Epithelial cell of proximal tubule (primary cell): ENCODE measurements around the gene TANGO6. TPM values are rescaled to one million over a fixed set of nuclear protein-coding genes. Genes with fewer than 3 reads are reported as not detected.

Experiments
- DNase-seq: peaks from one replicate; pipeline ENCODE4 v3.0.0-alpha.2; 2011; ENCODE audit warnings: low read depth
- H3K4me3 ChIP-seq: 2 replicates; pipeline ENCODE4 v1.5.1; 2011; ENCODE audit warnings: low read depth, mild to moderate bottlenecking, low read length
- total RNA-seq: library from RNA; depleted of rRNA; stranded (reverse); fragments of >200 nt; gene quantifications from 2 replicates; pipeline ENCODE4 v1.2.3, GENCODE V29; 2015
- TF ChIP-seq, protein P1 (sequence below): conservative IDR thresholded peaks from 2 replicates; pipeline ENCODE4 v1.5.1; 2012; ENCODE audit warnings: low read depth, mild to moderate bottlenecking, low read length

The TANGO6 gene
- total RNA-seq, 1 donor from 2014 or later: 20.0 TPM

DNA sequence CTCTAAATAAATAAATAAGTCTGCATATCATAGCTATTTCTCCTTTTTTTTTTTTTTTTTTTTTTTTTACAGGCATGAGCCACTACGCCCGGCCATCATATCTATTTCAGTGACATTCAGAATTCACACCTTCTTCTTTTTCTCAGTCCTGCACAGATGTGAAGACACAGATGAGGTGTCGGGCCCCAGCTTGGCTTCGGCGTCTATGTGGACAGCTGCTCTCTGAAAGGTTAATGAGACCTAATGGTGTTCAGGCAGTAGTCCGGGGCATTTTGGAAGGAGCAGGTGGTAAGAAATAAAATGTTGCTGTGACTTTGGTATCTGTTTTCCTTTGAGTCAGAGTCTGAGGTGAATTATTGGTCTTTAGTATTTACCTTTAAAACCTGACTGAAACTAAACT lies 23.6 kb downstream of the TANGO6 start:
- TF ChIP-seq, protein P1, sequence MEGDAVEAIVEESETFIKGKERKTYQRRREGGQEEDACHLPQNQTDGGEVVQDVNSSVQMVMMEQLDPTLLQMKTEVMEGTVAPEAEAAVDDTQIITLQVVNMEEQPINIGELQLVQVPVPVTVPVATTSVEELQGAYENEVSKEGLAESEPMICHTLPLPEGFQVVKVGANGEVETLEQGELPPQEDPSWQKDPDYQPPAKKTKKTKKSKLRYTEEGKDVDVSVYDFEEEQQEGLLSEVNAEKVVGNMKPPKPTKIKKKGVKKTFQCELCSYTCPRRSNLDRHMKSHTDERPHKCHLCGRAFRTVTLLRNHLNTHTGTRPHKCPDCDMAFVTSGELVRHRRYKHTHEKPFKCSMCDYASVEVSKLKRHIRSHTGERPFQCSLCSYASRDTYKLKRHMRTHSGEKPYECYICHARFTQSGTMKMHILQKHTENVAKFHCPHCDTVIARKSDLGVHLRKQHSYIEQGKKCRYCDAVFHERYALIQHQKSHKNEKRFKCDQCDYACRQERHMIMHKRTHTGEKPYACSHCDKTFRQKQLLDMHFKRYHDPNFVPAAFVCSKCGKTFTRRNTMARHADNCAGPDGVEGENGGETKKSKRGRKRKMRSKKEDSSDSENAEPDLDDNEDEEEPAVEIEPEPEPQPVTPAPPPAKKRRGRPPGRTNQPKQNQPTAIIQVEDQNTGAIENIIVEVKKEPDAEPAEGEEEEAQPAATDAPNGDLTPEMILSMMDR: no peak
- DNase-seq: no peak
- no peak overlapping the region for H3K4me3 ChIP-seq

DNA sequence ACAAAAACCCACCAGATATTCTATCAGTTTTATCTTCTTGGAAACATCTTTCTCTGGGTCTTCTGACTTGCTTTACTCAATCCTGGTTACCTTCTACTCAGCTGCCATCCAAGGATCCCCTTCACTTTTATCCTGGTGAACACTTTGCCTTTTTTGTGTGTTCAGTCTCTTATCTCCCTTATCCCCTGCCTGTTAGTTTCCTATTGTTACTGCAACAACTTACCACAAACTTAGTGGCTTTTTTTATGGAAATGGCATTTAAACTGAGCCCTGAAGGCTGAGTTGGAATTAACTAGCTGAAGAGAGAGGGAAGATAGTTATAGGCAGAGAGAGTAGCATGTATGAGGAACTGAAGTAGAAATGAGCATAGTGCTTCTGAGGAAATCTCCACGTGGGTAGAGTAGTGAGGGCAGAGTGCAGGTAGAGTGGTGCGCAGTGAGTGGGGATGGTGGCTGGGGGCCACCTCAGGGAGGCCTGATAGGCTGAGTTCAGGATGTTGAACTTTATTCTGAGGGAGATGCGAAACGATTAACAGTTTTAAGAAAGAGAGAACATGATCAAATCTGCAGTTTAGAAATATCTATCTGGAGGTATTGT lies 26.3 kb downstream of the TANGO6 start:
- DNase-seq: no peak
- TF ChIP-seq, protein P1: no peak
- H3K4me3 ChIP-seq: no peak overlapping the region

GRCh38 chr16:68873635-68874471 lies 30.5 kb downstream of the TANGO6 start:
- no peak for DNase-seq
- no peak overlapping the region for H3K4me3 ChIP-seq
- TF ChIP-seq, protein P1: no peak

GRCh38 chr16:68875871-68876270 lies 32.5 kb downstream of the TANGO6 start:
- H3K4me3 ChIP-seq: no peak overlapping the region
- no peak for DNase-seq
- TF ChIP-seq, protein P1: no peak

DNA sequence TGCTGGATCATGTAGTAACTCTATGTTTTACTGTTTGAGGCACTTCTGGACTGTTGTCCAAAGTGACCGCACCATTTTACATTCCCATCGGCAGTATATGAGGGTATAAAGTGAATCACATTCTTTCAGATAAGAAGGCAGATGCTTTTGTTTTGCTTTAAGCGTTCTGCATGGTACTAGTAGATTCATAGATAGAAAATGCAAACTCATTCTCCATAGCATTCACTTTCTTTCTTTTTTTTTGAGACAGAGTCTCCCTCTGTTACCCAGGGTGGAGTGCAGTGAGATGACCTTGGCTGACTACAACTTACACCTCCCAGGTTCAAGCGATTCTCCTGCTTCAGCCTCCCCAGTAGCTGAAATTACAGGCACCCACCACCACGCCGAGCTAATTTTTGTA lies 40.4 kb downstream of the TANGO6 start:
- TF ChIP-seq, protein P1: no peak
- H3K4me3 ChIP-seq: no peak overlapping the region
- DNase-seq: no peak

DNA sequence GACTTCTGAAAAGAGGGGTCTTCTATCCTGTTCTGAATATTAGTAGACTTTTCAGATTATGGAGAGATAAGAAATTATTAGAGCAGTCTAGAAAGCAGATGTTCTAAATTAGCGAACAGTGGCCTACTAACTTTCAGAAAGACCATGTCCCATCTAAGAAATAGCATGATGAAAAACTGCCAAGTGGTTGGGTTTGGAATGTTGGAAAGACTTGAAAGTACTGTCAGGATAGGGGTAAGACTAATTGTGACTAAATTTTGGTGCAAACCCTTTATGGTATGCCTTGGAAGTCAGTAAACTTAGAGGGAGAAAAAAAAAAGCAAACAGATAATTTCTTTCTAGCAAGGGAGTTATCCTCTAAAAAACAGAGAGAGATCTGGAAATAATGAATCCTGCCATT lies 41.1 kb downstream of the TANGO6 start:
- TF ChIP-seq, protein P1: no peak
- no peak overlapping the region for H3K4me3 ChIP-seq
- DNase-seq: no peak
